Effector memory CD4-positive, alpha-beta T cell (primary cell): ENCODE data around the gene NRP2.

Source experiments
- DNase-seq, 3 donors: peaks; one replicate each; pipeline ENCODE4 v3.0.0-alpha.2; 2020
- H3K27ac ChIP-seq: 2 replicates; pipeline ENCODE4 v1.7.0; 2013; ENCODE audit warnings: mild to moderate bottlenecking, low read length, moderate library complexity; ENCODE audit not compliant: insufficient read depth, poor library complexity, severe bottlenecking
- H3K27me3 ChIP-seq: replicated peaks from 2 replicates; pipeline ENCODE4 v1.7.0; 2013; ENCODE audit warnings: mild to moderate bottlenecking, low read length; ENCODE audit not compliant: insufficient read depth, control insufficient read depth, poor library complexity, severe bottlenecking
- H3K36me3 ChIP-seq: 2 replicates; pipeline ENCODE4 v1.7.0; 2013; ENCODE audit warnings: mild to moderate bottlenecking, low read length, moderate library complexity; ENCODE audit not compliant: control insufficient read depth, insufficient read depth
- H3K4me1 ChIP-seq: 2 replicates; pipeline ENCODE4 v1.7.0; 2013; ENCODE audit warnings: low read length, mild to moderate bottlenecking; ENCODE audit not compliant: control insufficient read depth, insufficient read depth, poor library complexity, severe bottlenecking
- H3K4me3 ChIP-seq: 2 replicates; pipeline ENCODE4 v1.7.0; 2013; ENCODE audit warnings: low read length, low read depth, mild to moderate bottlenecking; ENCODE audit not compliant: insufficient read depth, poor library complexity, severe bottlenecking
- H3K9me3 ChIP-seq: 2 replicates; pipeline ENCODE4 v1.7.0; 2013; ENCODE audit warnings: mild to moderate bottlenecking, low read length, moderate library complexity; ENCODE audit not compliant: control insufficient read depth

NRP2 gene

GRCh38 chr2:205792908-205793307 lies 110.6 kb downstream of the NRP2 start:
- Histone ChIP-seq H3K4me1 (no peaks in the 10 kb centered on the region), H3K27ac (no peak overlapping the region), H3K36me3 (no peaks in the 10 kb centered on the region), H3K9me3 (no peaks in the 10 kb centered on the region), H3K4me3 (no peak overlapping the region), H3K27me3 (no peaks in the 10 kb centered on the region)
- DNase-seq = no peak

- H3K4me1 ChIP-seq = no peaks in the 10 kb centered on the region
- H3K9me3 ChIP-seq = no peaks in the 10 kb centered on the region
- DNase-seq = no peak
- H3K27me3 ChIP-seq = no peaks in the 10 kb centered on the region
- H3K27ac ChIP-seq = no peak overlapping the region
- H3K36me3 ChIP-seq = no peaks in the 10 kb centered on the region
- no peak overlapping the region for H3K4me3 ChIP-seq
These were observed 114.6 kb downstream of the NRP2 start for GRCh38 chr2:205796805-205797313.

- H3K9me3 ChIP-seq = no peaks in the 10 kb centered on the region
- H3K36me3 ChIP-seq = no peaks in the 10 kb centered on the region
- H3K27ac ChIP-seq = no peak overlapping the region
- no peaks in the 10 kb centered on the region for H3K4me1 ChIP-seq
- no peaks in the 10 kb centered on the region for H3K27me3 ChIP-seq
- H3K4me3 ChIP-seq = no peak overlapping the region
- no peak for DNase-seq
These were observed 115.6 kb downstream of the NRP2 start for GRCh38 chr2:205797866-205798265.

GRCh38 chr2:205800224-205800623 lies 117.9 kb downstream of the NRP2 start:
- no peaks in the 10 kb centered on the region for H3K36me3 ChIP-seq
- no peaks in the 10 kb centered on the region for H3K27me3 ChIP-seq
- no peak overlapping the region for H3K27ac ChIP-seq
- H3K9me3 ChIP-seq = no peaks in the 10 kb centered on the region
- DNase-seq = no peak
- no peaks in the 10 kb centered on the region for H3K4me1 ChIP-seq
- H3K4me3 ChIP-seq = no peak overlapping the region

- Histone ChIP-seq H3K4me3 (no peak overlapping the region), H3K36me3 (no peaks in the 10 kb centered on the region), H3K27me3 (no peaks in the 10 kb centered on the region), H3K9me3 (no peaks in the 10 kb centered on the region), H3K4me1 (no peaks in the 10 kb centered on the region), H3K27ac (no peak overlapping the region)
- DNase-seq = no peak
These were observed 118.5 kb downstream of the NRP2 start for GRCh38 chr2:205800773-205801172.

- no peak for DNase-seq
- H3K4me1 ChIP-seq = no peaks in the 10 kb centered on the region
- no peaks in the 10 kb centered on the region for H3K9me3 ChIP-seq
- no peaks in the 10 kb centered on the region for H3K36me3 ChIP-seq
- no peak overlapping the region for H3K4me3 ChIP-seq
- no peaks in the 10 kb centered on the region for H3K27me3 ChIP-seq
- H3K27ac ChIP-seq = no peak overlapping the region
These were observed 119.8 kb downstream of the NRP2 start for GRCh38 chr2:205802065-205802464.

GRCh38 chr2:205802941-205803340 lies 120.6 kb downstream of the NRP2 start:
- no peaks in the 10 kb centered on the region for H3K36me3 ChIP-seq
- no peak overlapping the region for H3K27ac ChIP-seq
- DNase-seq = no peak
- no peaks in the 10 kb centered on the region for H3K27me3 ChIP-seq
- no peak overlapping the region for H3K4me3 ChIP-seq
- no peaks in the 10 kb centered on the region for H3K9me3 ChIP-seq
- no peaks in the 10 kb centered on the region for H3K4me1 ChIP-seq

- no peaks in the 10 kb centered on the region for H3K27me3 ChIP-seq
- H3K4me3 ChIP-seq = no peak overlapping the region
- no peaks in the 10 kb centered on the region for H3K9me3 ChIP-seq
- H3K27ac ChIP-seq = no peak overlapping the region
- no peaks in the 10 kb centered on the region for H3K36me3 ChIP-seq
- no peak for DNase-seq
- no peaks in the 10 kb centered on the region for H3K4me1 ChIP-seq
These were observed 121.2 kb downstream of the NRP2 start for GRCh38 chr2:205803500-205803899.

GRCh38 chr2:205805136-205805535 lies 122.8 kb downstream of the NRP2 start:
- H3K4me3 ChIP-seq = no peak overlapping the region
- no peaks in the 10 kb centered on the region for H3K36me3 ChIP-seq
- no peaks in the 10 kb centered on the region for H3K9me3 ChIP-seq
- H3K4me1 ChIP-seq = no peaks in the 10 kb centered on the region
- no peak for DNase-seq
- no peaks in the 10 kb centered on the region for H3K27me3 ChIP-seq
- no peak overlapping the region for H3K27ac ChIP-seq

- H3K4me1 ChIP-seq = no peaks in the 10 kb centered on the region
- H3K4me3 ChIP-seq = no peak overlapping the region
- no peak for DNase-seq
- no peaks in the 10 kb centered on the region for H3K36me3 ChIP-seq
- H3K27ac ChIP-seq = no peak overlapping the region
- H3K27me3 ChIP-seq = no peaks in the 10 kb centered on the region
- H3K9me3 ChIP-seq = no peaks in the 10 kb centered on the region
These were observed 124.0 kb downstream of the NRP2 start for GRCh38 chr2:205806143-205806905.
